ENCODE data around the gene PROSER3.

Gene PROSER3

DNA sequence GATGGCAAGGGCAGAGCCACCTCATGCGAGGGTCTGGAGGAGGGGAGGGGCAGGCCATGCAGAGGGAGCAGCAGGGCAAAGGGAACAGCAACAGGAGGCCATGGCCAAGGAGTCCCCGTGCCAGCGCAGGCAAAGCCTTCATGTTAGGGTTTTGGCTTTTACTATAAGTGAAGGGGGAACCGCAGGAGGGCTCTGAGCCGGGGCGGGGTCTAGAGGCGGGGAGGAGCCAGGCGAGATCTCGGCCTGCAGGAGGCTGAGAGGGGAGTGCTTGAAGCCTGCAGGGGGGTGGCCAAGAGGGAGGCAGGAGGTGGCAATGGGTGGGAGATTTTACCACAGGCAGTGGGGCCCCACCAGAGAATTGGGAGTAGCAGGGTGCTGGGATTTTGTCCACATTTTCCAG, 23.7 kb downstream of the PROSER3 start:
- H3K27me3 Mint-ChIP-seq: no peaks in the 10 kb centered on the region
- peaks cover 11% of the 10 kb centered on the region for H3K36me3 Mint-ChIP-seq (ENCODE audit: low read depth)
- no peaks in the 10 kb centered on the region for H3K4me1 Mint-ChIP-seq (ENCODE audit: low read depth)
- DNase-seq: no peak
- H3K9me3 Mint-ChIP-seq: no peaks in the 10 kb centered on the region
- H3K4me3 Mint-ChIP-seq: no peak overlapping the region
- no peak overlapping the region for H3K27ac Mint-ChIP-seq

DNA sequence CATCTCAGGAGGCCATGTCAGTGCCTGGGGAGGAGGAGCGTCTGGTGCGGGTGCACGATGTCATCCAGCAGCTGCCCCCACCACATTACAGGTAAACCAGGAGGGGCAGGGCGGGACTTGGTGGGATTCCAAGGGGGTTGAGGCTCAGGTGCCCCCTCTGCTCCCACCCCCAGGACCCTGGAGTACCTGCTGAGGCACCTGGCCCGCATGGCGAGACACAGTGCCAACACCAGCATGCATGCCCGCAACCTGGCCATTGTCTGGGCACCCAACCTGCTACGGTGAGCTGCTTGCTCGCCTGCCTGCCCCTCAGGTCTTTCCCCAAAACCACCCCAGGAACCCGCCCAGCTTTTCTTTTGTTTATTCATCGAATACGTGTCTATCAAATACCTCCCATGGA, 24.6 kb downstream of the PROSER3 start:
- peaks cover 11% of the 10 kb centered on the region for H3K36me3 Mint-ChIP-seq (ENCODE audit: low read depth)
- no peak overlapping the region for H3K27ac Mint-ChIP-seq
- H3K4me3 Mint-ChIP-seq: no peak overlapping the region
- no peaks in the 10 kb centered on the region for H3K9me3 Mint-ChIP-seq
- DNase-seq: no peak
- no peaks in the 10 kb centered on the region for H3K4me1 Mint-ChIP-seq (ENCODE audit: low read depth)
- H3K27me3 Mint-ChIP-seq: no peaks in the 10 kb centered on the region

DNA sequence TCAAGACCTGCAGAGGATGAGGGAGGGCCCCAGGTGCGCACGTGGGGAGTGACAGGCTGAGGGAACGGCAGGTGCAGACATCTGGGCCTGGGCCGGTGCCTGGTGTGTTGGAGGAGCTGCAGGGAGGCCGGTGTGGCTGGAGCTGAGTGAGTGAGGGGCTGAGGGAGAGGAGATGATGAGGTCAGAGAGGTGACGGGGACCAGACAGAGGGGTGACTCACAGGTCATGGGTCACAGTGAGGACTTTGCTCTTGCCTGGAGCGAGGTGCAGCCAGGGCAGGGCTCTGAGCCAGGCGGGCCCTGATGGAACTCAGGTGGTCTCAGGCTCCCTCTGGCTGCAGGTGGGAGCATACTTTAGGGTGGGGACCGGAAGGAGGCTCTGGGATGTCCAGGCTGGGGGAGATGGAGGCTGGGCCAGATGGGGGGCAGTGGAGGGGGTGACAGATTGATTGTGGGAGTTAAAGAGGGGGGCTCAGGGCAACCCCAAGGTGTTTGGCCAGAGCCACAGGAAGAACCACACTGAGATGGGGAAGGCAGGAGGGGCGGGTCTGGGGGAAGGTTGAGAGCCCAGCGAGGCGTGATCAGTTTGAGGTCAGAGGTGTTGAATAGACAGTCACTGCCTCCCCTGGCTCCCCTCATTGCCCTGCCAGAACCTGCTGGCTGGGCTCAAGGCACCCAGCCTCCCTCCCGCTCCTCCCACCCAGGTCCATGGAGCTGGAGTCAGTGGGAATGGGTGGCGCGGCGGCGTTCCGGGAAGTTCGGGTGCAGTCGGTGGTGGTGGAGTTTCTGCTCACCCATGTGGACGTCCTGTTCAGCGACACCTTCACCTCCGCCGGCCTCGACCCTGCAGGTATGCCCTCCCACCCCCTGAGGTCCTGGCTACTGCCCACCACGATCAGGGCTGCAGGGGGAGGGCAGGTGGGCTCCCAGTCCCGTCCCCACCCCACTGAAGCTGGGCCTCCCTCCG, 25.8 kb downstream of the PROSER3 start:
- H3K4me1 Mint-ChIP-seq (ENCODE audit: low read depth): no peaks in the 10 kb centered on the region
- H3K4me3 Mint-ChIP-seq: no peak overlapping the region
- DNase-seq: no peak
- H3K9me3 Mint-ChIP-seq: no peaks in the 10 kb centered on the region
- H3K27me3 Mint-ChIP-seq: no peaks in the 10 kb centered on the region
- H3K36me3 Mint-ChIP-seq (ENCODE audit: low read depth): peaks cover 11% of the 10 kb centered on the region
- H3K27ac Mint-ChIP-seq: no peak overlapping the region

DNA sequence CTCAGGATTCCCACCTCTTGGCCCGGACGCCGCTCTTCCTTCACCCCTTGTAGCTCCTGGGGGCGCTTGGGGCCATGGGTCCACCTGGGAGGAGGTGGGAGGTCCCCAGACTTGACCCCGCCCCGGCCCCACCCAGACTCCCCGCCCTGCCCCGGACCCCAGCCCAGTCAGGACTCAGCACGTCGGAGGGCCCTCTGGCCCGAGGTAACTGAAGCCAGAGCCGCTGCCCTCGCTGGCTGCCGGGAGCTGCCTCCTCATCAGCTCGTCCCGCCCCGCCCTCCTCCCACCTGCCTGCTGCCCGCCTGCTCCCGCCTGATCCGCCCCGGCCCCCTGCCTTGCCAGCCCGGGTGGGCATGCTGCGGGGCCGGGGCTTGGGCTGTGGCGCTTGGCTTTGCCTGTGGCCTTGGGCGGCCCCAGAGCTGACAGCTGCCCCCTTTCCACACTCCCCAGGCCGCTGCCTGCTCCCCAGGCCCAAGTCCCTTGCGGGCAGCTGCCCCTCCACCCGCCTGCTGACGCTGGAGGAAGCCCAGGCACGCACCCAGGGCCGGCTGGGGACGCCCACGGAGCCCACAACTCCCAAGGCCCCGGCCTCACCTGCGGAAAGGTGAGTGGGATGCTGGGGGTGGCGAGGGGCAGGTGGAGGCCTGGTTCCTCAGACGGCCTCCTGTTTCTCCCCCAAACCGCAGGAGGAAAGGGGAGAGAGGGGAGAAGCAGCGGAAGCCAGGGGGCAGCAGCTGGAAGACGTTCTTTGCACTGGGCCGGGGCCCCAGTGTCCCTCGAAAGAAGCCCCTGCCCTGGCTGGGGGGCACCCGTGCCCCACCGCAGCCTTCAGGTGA, 26.7 kb downstream of the PROSER3 start:
- no peaks in the 10 kb centered on the region for H3K27me3 Mint-ChIP-seq
- no peaks in the 10 kb centered on the region for H3K4me1 Mint-ChIP-seq (ENCODE audit: low read depth)
- H3K4me3 Mint-ChIP-seq: no peak overlapping the region
- H3K9me3 Mint-ChIP-seq: no peaks in the 10 kb centered on the region
- H3K36me3 Mint-ChIP-seq (ENCODE audit: low read depth): peaks cover 10% of the 10 kb centered on the region
- no peak overlapping the region for H3K27ac Mint-ChIP-seq
- no peak for DNase-seq

DNA sequence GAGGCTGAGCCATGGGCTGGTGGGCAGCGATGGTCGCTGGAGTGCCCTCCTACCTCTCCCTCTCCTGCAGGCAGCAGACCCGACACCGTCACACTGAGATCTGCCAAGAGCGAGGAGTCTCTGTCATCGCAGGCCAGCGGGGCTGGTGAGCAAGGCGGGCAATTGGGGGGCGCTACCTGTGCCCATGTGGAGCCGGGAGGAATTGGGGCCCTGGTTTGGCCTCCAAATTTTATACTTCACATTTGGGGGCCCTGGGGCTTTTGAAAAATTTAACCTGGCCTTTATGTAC, 27.3 kb downstream of the PROSER3 start:
- Mint-ChIP-seq H3K4me3 (no peak overlapping the region), H3K4me1 (ENCODE audit: low read depth) (no peaks in the 10 kb centered on the region), H3K27ac (no peak overlapping the region), H3K27me3 (no peaks in the 10 kb centered on the region), H3K9me3 (no peaks in the 10 kb centered on the region), H3K36me3 (ENCODE audit: low read depth) (peaks cover 8% of the 10 kb centered on the region)
- DNase-seq: no peak

DNA sequence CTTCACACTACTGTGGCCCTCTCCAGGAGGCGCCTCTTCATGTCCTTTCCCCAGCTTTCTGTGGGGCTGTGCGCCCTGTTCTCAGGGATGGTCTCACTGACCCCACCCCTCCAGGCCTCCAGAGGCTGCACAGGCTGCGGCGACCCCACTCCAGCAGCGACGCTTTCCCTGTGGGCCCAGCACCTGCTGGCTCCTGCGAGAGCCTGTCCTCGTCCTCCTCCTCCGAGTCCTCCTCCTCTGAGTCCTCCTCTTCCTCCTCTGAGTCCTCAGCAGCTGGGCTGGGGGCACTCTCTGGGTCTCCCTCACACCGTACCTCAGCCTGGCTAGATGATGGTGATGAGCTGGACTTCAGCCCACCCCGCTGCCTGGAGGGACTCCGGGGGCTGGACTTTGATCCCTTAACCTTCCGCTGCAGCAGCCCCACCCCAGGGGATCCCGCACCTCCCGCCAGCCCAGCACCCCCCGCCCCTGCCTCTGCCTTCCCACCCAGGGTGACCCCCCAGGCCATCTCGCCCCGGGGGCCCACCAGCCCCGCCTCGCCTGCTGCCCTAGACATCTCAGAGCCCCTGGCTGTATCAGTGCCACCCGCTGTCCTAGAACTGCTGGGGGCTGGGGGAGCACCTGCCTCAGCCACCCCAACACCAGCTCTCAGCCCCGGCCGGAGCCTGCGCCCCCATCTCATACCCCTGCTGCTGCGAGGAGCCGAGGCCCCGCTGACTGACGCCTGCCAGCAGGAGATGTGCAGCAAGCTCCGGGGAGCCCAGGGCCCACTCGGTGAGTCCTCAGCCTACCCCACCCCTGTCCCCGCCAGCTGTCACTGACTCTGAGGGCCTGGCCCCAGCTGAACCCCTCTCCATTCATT, 28.6 kb downstream of the PROSER3 start:
- no peaks in the 10 kb centered on the region for H3K9me3 Mint-ChIP-seq
- no peak overlapping the region for H3K4me3 Mint-ChIP-seq
- H3K4me1 Mint-ChIP-seq (ENCODE audit: low read depth): no peaks in the 10 kb centered on the region
- H3K27me3 Mint-ChIP-seq: no peaks in the 10 kb centered on the region
- no peak overlapping the region for H3K27ac Mint-ChIP-seq
- no peak for DNase-seq
- peaks cover 4% of the 10 kb centered on the region for H3K36me3 Mint-ChIP-seq (ENCODE audit: low read depth)

DNA sequence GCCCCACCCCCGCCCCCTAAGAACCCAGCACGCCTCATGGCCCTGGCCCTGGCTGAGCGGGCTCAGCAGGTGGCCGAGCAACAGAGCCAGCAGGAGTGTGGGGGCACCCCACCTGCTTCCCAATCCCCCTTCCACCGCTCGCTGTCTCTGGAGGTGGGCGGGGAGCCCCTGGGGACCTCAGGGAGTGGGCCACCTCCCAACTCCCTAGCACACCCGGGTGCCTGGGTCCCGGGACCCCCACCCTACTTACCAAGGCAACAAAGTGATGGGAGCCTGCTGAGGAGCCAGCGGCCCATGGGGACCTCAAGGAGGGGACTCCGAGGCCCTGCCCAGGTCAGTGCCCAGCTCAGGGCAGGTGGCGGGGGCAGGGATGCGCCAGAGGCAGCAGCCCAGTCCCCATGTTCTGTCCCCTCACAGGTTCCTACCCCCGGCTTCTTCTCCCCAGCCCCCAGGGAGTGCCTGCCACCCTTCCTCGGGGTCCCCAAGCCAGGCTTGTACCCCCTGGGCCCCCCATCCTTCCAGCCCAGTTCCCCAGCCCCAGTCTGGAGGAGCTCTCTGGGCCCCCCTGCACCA, 29.3 kb downstream of the PROSER3 start:
- Mint-ChIP-seq H3K9me3 (no peaks in the 10 kb centered on the region), H3K4me1 (ENCODE audit: low read depth) (no peaks in the 10 kb centered on the region), H3K4me3 (no peak overlapping the region), H3K27me3 (no peaks in the 10 kb centered on the region), H3K36me3 (ENCODE audit: low read depth) (peaks cover 3% of the 10 kb centered on the region), H3K27ac (no peak overlapping the region)
- no peak for DNase-seq

DNA sequence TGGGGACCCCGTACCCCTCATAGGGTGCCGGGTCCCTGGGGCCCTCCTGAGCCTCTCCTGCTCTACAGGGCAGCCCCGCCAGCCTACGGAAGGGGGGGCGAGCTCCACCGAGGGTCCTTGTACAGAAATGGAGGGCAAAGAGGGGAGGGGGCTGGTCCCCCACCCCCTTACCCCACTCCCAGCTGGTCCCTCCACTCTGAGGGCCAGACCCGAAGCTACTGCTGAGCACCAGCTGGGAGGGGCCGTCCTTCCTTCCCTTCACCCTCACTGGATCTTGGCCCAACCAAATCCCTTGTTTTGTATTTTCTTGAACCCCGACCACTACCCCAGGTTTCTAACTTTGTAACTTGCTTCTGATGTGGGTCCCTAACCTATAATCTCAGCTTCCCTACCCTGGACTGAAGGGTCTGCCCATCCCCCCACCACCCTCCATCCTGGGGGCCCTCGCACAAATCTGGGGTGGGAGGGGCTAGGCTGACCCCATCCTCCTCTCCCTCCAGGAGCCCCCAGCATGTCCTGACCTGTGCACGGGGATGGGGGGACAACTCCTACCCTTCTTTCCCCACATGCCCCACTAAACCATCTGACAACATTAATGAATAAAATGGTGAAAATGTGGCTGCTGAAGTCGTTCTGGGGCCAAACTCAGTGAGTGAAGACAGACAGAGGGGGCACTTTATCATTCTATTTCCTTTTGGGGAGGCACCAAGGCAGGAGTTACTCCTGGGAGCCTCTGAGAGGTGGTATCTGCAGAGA, 30.4 kb downstream of the PROSER3 start:
- no peaks in the 10 kb centered on the region for H3K4me1 Mint-ChIP-seq (ENCODE audit: low read depth)
- no peak overlapping the region for H3K27ac Mint-ChIP-seq
- no peaks in the 10 kb centered on the region for H3K9me3 Mint-ChIP-seq
- no peak overlapping the region for H3K4me3 Mint-ChIP-seq
- peaks cover 2% of the 10 kb centered on the region for H3K36me3 Mint-ChIP-seq (ENCODE audit: low read depth)
- no peak for DNase-seq
- H3K27me3 Mint-ChIP-seq: no peaks in the 10 kb centered on the region

DNA sequence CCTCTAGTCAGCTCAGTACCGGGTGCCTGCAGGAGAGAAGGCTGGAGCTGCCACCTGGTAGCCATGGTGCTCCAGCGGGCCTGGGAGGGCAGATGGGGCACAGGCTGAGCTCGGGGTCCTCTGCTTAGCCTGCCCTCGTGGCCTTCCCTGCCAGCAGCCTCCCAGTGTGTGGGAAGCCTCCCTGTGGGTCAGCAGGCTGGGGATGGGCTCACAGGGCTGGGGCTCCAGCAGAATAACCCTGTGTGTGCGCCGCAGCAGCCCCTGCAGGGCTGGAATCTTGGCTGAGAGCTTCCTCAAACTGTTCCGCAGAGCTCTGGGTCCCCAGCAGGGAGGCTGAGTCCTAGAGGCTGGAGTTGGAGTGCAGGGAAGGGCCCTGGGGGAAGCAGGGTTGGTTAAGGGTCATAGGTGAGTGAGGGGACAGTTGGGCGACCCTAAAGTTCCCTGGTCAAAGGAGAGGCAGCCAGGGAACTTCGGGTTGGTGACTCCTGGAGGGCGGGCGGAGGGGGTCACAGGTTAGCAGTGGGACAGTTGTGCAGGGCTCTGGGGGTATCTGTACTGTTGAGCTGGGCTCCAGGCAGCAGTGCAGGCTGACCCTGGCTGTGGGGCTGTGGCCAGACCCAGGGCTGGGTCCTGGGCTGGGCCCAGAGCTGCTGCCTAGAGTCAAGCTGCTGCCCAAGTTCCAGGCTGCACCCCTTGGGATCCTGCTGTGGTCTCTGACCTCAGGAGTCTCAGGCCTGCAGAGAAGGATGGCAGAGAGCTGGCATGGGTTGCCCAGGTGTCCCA, 31.4 kb downstream of the PROSER3 start:
- no peaks in the 10 kb centered on the region for H3K9me3 Mint-ChIP-seq
- DNase-seq: no peak
- H3K4me3 Mint-ChIP-seq: no peak overlapping the region
- no peak overlapping the region for H3K27ac Mint-ChIP-seq
- peaks cover 4% of the 10 kb centered on the region for H3K27me3 Mint-ChIP-seq
- peaks cover 2% of the 10 kb centered on the region for H3K36me3 Mint-ChIP-seq (ENCODE audit: low read depth)
- H3K4me1 Mint-ChIP-seq (ENCODE audit: low read depth): no peaks in the 10 kb centered on the region

DNA sequence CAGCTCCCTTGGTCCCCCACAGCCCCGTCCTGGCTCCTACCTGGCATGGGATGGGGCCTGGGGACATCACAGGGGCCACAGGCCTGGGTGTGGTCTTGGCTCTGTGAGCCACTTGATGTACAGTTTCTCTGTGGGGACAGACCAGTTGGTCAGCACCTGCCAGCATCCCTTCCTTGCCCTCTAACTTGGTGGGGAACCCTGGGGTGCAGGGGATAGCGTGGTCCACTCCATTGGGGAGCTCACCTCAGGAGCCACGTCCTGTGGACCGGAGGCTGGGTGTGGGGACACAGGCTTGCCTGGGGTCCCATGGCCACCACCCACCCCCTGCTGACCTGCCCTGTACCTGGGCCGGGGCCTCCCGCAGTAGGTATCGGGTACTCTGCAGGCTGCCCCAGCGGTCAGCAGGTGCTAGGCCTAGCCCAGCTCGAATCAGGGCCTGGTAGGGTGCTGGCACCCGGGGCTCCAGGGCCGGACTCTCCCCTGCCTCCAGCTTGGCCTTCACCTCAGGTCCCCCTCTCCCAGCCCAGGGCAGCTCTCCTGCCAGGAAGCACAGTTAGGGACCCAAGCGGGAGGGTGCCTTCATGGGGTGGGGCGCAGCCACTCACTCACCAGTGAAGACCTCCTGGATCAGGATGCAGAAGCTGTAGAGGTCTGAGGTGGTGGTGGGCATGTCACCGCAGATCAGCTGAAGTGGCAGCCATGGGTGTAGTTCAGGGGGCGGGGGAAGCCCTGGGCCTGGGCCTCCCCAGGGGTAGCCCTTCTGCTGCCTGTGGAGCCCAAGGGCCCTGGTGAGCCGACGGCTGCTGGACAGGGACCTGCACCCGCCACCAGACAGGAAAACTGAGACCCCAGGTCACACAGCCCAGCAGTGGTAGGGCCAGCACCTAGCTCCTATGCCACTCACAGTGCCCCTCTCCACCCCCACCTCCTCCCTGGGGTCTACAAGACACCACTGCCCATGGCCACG, 32.3 kb downstream of the PROSER3 start:
- Mint-ChIP-seq H3K36me3 (ENCODE audit: low read depth) (peaks cover 2% of the 10 kb centered on the region), H3K27me3 (peaks cover 5% of the 10 kb centered on the region), H3K27ac (no peak overlapping the region), H3K4me1 (ENCODE audit: low read depth) (no peaks in the 10 kb centered on the region), H3K9me3 (no peaks in the 10 kb centered on the region), H3K4me3 (no peak overlapping the region)
- no peak for DNase-seq

DNA sequence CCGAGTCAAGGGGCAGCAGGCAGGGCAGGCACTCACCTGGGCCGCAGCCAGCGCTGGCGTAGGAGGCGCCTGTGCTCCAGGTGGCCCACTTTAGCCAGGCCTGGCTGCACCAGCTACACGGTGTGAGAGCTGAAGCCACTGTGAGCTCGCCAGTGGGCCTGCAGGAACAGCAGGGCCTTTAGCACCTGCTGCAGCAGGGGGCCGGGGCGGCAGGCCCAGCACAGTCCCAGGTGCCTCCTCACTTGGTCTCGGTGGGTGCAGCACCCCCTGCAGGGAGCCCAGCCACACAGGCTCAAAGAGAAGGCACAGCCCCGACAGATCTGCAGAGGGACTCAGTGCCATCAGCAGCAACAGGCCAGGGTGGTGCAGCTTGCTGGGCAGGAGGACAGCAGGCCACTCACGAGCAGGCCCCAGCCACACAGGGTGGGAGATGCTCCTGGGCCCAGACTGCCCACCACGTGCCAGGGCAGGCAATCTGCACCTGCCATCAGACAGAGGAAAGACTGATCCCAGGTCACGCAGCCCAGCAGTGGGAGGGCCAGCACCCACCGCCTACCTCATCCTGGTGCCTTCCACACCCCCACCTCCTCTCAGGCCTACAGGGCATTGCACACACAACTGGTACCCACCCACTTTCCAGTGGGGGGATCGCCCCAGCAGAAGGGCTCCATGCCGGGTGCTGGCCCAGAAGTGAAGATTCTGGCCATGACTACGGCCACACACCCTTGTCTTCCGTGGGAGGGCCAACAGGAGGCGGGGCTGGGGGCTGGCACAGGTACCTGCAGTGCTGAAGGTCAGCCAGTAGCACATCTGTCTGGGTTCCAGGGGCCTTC, 33.2 kb downstream of the PROSER3 start:
- no peak for DNase-seq
- no peak overlapping the region for H3K27ac Mint-ChIP-seq
- H3K4me3 Mint-ChIP-seq: no peak overlapping the region
- no peaks in the 10 kb centered on the region for H3K9me3 Mint-ChIP-seq
- H3K4me1 Mint-ChIP-seq (ENCODE audit: low read depth): no peaks in the 10 kb centered on the region
- H3K36me3 Mint-ChIP-seq (ENCODE audit: low read depth): peaks cover under 1% of the 10 kb centered on the region
- peaks cover 14% of the 10 kb centered on the region for H3K27me3 Mint-ChIP-seq
